AG04449 (cell line): ENCODE measurements around the gene KCNK18.

Experiments used
- CTCF ChIA-PET: fragments of 350-600 bp; formaldehyde crosslinking; extraction: SDS; loops from one replicate; lab custom pipeline; 2021; ENCODE audit warnings: antibody characterized with exemption; lab: Yijun Ruan, JAX
- POLR2A ChIA-PET: fragments of 400-600, 350-600 bp; formaldehyde crosslinking; extraction: SDS; loops from one replicate; lab custom pipeline; 2020; ENCODE audit warnings: antibody characterized with exemption, inconsistent platforms; lab: Yijun Ruan, JAX
- DNase-seq: peaks from one replicate; pipeline ENCODE4 v3.0.0-alpha.2; 2010; ENCODE audit warnings: low read depth, low spot score
- H3K4me3 ChIP-seq: 2 replicates; pipeline ENCODE4 v1.5.1; 2011; ENCODE audit warnings: low read depth, mild to moderate bottlenecking, control low read depth, low read length
- TF ChIP-seq, protein P1 (sequence below): IDR thresholded peaks from one replicate; pipeline ENCODE4 v1.5.1; 2011; ENCODE audit warnings: mild to moderate bottlenecking, moderate library complexity, low read length, control low read depth, inconsistent platforms; ENCODE audit not compliant: insufficient read depth; ENCODE audit errors: missing control alignments

Gene KCNK18

DNA sequence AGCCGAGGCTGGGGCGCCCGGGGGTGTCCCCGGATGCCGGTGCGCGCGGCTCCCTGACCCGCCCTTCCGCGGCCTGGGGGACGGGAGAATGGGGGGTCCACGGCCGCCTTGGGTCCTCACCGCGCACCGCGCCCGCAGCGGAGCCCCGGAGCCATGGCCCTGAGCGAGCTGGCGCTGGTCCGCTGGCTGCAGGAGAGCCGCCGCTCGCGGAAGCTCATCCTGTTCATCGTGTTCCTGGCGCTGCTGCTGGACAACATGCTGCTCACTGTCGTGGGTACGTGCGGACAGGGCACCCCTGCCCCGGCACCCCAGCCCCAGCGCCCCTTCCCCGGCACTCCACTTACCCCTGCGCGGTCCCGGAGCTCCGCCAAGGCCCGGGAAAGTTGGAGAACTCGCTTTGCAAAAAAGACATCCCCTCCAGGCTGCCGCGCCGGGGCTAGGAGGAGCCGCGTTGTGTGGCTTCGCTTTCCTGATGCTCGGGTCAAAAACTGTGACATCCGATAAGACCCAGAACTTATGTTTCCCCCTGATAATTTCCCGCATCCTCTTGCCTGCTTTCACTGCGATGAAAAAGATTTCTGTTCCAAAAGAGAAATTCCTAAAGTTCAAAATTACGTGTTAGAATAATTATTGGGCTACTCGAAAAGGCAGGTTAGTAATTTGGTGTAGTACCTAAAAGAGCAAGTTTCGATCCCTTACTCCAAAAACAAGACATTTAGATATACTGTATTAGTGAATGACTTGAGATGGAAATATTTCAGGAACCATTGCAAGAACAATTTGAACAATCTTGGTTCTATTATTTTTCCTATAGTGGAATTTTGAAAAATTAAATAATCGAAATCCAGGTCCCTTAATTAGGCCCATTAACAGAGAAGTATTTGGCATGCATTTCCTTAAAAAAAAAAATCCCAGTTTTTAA, 44.5 kb downstream of the KCNK18 start:
- TF ChIP-seq, protein P1, sequence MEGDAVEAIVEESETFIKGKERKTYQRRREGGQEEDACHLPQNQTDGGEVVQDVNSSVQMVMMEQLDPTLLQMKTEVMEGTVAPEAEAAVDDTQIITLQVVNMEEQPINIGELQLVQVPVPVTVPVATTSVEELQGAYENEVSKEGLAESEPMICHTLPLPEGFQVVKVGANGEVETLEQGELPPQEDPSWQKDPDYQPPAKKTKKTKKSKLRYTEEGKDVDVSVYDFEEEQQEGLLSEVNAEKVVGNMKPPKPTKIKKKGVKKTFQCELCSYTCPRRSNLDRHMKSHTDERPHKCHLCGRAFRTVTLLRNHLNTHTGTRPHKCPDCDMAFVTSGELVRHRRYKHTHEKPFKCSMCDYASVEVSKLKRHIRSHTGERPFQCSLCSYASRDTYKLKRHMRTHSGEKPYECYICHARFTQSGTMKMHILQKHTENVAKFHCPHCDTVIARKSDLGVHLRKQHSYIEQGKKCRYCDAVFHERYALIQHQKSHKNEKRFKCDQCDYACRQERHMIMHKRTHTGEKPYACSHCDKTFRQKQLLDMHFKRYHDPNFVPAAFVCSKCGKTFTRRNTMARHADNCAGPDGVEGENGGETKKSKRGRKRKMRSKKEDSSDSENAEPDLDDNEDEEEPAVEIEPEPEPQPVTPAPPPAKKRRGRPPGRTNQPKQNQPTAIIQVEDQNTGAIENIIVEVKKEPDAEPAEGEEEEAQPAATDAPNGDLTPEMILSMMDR, result no peak
- CTCF ChIA-PET, result interaction anchor here (4.1 kb wide), 1 partner anchor 25 kb away, joined by 19 read pairs; no protein-coding TSS in a partner anchor
- POLR2A ChIA-PET, result no interaction called here
- no peak overlapping the region for H3K4me3 ChIP-seq
- no peak for DNase-seq

DNA sequence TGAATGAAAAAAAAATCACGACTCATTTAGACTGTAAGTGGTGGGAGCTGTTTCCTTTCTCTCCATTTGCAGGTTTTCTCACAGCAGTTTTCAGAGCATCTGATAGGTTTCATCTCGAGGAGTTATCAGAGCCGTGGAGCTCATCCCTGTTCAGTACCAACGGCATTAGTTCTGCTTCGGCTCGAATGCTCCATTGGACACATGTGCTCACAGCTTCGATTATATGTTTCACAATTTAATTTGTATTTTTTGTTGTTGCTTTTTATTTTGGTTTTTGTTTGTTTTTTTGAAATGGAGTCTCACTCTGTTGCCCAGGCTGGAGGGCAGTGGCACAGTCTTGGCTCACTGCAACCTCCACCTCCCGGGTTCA, 45.2 kb downstream of the KCNK18 start:
- CTCF ChIA-PET, result interaction anchor here (4.1 kb wide), 1 partner anchor 26 kb away, joined by 19 read pairs; no protein-coding TSS in a partner anchor
- no peak overlapping the region for H3K4me3 ChIP-seq

DNA sequence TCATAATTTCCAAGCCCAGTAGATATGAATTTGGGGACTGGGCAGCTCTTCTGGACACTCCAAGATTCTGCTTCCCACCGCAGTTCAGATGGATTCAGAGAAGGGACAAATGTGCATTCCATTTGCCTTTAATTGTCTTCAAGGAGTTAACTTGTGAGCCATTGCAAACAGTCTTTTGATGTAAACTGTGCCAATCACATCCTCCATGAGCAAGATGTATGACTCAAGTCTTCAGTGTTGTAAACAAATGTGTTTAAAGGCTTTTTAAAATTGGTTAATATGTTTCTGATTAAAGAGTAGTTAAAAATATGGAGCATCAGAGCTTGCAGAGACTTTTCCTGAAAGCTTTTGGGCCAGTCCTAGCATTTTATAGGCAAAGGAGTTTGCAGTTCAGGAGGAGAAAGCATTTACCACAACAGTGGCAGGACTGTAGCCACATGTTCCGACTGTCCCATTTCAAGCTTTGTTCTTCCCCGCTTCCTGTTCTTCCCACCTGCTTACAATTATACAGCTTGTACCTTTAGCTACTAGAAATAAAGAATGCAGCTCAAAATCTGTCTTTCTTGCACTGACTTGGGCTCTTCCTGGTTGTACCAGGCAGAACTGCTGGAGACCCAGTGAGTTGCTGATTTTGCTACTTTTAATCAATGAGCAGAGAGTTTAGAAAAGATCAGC, 49.8 kb downstream of the KCNK18 start:
- POLR2A ChIA-PET, result no interaction called here
- TF ChIP-seq, protein P1, result no peak
- H3K4me3 ChIP-seq, result no peak overlapping the region
- DNase-seq, result no peak
- CTCF ChIA-PET, result interaction anchor here (4.7 kb wide), 1 partner anchor 30 kb away, joined by 28 read pairs; no protein-coding TSS in a partner anchor

More for the DNA sequence above, 45.2 kb downstream of the KCNK18 start:
- DNase-seq, result no peak
- TF ChIP-seq, protein P1, result no peak
- POLR2A ChIA-PET, result no interaction called here

DNA sequence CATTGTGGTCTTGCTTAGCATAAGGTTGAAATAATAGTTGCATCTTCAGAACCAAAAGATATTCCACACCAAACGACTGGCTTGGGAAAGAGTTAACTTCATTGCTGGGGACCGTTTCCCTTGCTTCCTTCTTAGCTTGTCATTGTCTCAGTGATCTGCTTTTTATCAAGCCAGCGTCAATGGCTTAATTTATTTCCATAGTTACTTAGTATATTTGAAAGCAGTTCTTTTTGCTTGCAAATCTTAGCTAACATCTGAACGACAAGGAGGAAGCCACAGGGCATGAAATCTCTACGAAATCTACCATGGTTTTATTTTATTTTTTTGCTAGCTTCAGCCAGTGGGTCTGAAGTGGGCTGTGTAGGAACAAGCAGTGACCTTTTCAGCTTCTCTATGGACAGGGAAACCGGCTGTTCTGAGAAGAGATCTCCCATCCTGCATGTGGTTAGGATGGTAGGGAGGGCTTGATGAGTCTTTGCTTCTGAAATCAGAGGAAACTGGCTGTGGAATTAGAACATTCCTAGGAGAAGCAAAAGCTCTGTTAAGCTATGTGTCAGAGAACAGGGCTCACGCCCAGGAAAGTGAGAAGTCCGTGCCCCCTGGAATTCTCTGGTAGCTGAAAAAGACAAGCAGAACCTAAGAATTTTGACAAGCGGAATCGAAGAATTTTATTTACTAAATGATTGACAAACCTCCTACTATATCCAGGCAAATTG, 51.6 kb downstream of the KCNK18 start:
- CTCF ChIA-PET, result interaction anchor here (0.8 to 3.9 kb wide), 3 partner anchors 23 to 71 kb away, joined by 3 to 23 read pairs (median 4); no protein-coding TSS in a partner anchor
- no peak for DNase-seq
- TF ChIP-seq, protein P1, result no peak

DNA sequence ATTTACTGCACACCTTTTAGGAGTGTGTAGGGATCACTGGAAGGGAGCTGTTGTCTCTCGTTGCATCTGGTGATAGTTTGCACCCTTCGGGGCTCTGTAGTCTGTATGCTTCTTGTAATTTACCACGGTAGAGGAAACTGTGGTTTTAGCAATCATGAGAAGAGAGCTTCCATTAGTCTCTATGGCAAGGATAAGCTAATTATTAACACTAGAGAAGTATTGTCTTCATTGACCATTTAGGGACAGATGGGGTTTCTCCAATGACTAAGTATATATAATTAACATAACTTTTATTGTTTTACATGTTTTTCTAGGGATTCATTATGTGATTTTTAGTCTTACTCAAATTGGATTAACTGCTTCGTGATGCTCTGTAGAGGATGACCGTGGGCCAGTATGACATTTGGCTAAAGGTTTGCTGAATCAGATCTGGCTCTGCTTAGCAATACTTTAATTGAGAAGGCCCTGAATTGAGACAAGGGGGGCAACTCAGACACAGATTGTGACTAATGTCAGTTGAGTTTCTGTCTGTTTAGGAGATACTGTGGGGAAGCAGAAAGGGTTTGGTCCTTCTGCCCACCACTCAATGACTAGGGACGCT, 52.3 kb downstream of the KCNK18 start:
- CTCF ChIA-PET, result interaction anchor here (1.1 to 3.9 kb wide), 2 partner anchors 24 to 33 kb away, joined by 3 to 23 read pairs; no protein-coding TSS in a partner anchor
- no peak overlapping the region for H3K4me3 ChIP-seq
- POLR2A ChIA-PET, result interaction anchor here (0.6 to 0.7 kb wide), 2 partner anchors 70 to 78 kb away, joined by 3 read pairs; no protein-coding TSS in a partner anchor
- TF ChIP-seq, protein P1, result no peak
- no peak for DNase-seq

More for the DNA sequence above, 51.6 kb downstream of the KCNK18 start:
- no peak overlapping the region for H3K4me3 ChIP-seq
- POLR2A ChIA-PET, result interaction anchor here (0.6 to 0.7 kb wide), 2 partner anchors 70 to 79 kb away, joined by 3 read pairs; no protein-coding TSS in a partner anchor
